Measurements from ENCODE around the gene IL1F10.

The IL1F10 gene

GRCh38 chr2:113111121-113111520 lies 43.4 kb downstream of the IL1F10 start:
- H3K4me3 ChIP-seq (replicated peaks; ENCODE audit: insufficient read depth, low read length): no peak overlapping the region
- no peak overlapping the region; the same call in 1 of the 2 replicates for H3K27ac ChIP-seq (replicated peaks)
- no peak for DNase-seq (ENCODE audit: low read depth in 1 of 2, low spot score in 1 of 2)
- H3K27me3 ChIP-seq (ENCODE audit: insufficient read depth, poor library complexity, severe bottlenecking): no peaks in the 10 kb centered on the region
- TF ChIP-seq REST (IDR thresholded peaks at IDR 0.05; ENCODE audit: insufficient replicate concordance, low read depth): no peak
- TF ChIP-seq POLR2AphosphoS5 (IDR thresholded peaks at IDR 0.05; ENCODE audit: low read depth): no peak
- TF ChIP-seq, protein P1, sequence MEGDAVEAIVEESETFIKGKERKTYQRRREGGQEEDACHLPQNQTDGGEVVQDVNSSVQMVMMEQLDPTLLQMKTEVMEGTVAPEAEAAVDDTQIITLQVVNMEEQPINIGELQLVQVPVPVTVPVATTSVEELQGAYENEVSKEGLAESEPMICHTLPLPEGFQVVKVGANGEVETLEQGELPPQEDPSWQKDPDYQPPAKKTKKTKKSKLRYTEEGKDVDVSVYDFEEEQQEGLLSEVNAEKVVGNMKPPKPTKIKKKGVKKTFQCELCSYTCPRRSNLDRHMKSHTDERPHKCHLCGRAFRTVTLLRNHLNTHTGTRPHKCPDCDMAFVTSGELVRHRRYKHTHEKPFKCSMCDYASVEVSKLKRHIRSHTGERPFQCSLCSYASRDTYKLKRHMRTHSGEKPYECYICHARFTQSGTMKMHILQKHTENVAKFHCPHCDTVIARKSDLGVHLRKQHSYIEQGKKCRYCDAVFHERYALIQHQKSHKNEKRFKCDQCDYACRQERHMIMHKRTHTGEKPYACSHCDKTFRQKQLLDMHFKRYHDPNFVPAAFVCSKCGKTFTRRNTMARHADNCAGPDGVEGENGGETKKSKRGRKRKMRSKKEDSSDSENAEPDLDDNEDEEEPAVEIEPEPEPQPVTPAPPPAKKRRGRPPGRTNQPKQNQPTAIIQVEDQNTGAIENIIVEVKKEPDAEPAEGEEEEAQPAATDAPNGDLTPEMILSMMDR (IDR thresholded peaks at IDR 0.05; ENCODE audit: insufficient read depth, low read length): no peak
- TF ChIP-seq GABPA (IDR thresholded peaks at IDR 0.05; ENCODE audit: low read depth): no peak
- no peak for TF ChIP-seq SPI1 (IDR thresholded peaks at IDR 0.05; ENCODE audit: borderline replicate concordance, low read depth)

DNA sequence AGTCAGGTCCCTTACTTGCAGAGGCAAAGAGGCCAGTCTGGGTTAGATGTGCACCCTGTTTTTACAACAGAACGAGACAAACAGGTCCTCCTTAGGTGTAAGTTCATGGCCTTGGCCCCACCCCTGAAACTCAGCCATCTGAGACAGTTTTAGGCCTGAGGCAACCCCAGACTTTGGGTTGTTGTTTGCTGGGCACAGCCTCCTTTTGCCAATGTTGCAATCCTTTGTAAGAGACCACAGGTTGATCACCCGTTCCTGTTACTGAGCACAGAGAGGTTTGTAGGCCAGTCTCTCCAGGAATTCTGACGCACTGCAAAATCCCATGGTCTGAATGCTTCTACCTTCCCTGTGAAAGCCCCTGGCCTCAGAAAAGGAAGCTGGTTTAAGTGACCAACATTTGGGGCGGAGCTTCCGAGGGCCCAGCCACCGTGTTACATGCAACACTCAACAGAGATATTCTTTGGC lies 44.1 kb downstream of the IL1F10 start:
- peak; percentile 84 to 91 for DNase-seq (ENCODE audit: low read depth in 1 of 2, low spot score in 1 of 2)
- peak overlapping the region; percentile 60 for H3K27ac ChIP-seq (replicated peaks)
- H3K27me3 ChIP-seq (ENCODE audit: insufficient read depth, poor library complexity, severe bottlenecking): no peaks in the 10 kb centered on the region
- TF ChIP-seq GABPA (IDR thresholded peaks at IDR 0.05; ENCODE audit: low read depth) (no peak), POLR2AphosphoS5 (IDR thresholded peaks at IDR 0.05; ENCODE audit: low read depth) (no peak), SPI1 (IDR thresholded peaks at IDR 0.05; ENCODE audit: borderline replicate concordance, low read depth) (no peak), REST (IDR thresholded peaks at IDR 0.05; ENCODE audit: insufficient replicate concordance, low read depth) (no peak)
- TF ChIP-seq, protein P1 (IDR thresholded peaks at IDR 0.05; ENCODE audit: insufficient read depth, low read length): no peak
- H3K4me3 ChIP-seq (replicated peaks; ENCODE audit: insufficient read depth, low read length): no peak overlapping the region

- peak overlapping the region; percentile 60 for H3K27ac ChIP-seq (replicated peaks)
- TF ChIP-seq SPI1 (IDR thresholded peaks at IDR 0.05; ENCODE audit: borderline replicate concordance, low read depth): no peak
- TF ChIP-seq POLR2AphosphoS5 (IDR thresholded peaks at IDR 0.05; ENCODE audit: low read depth): no peak
- TF ChIP-seq GABPA (IDR thresholded peaks at IDR 0.05; ENCODE audit: low read depth): no peak
- TF ChIP-seq, protein P1 (IDR thresholded peaks at IDR 0.05; ENCODE audit: insufficient read depth, low read length): no peak
- no peak for TF ChIP-seq REST (IDR thresholded peaks at IDR 0.05; ENCODE audit: insufficient replicate concordance, low read depth)
Observed at GRCh38 chr2:113112441-113112840, 44.7 kb downstream of the IL1F10 start.

More at GRCh38 chr2:113112441-113112840, 44.7 kb downstream of the IL1F10 start:
- H3K4me3 ChIP-seq (replicated peaks; ENCODE audit: insufficient read depth, low read length): no peak overlapping the region
- DNase-seq (ENCODE audit: low read depth in 1 of 2, low spot score in 1 of 2): no peak
- H3K27me3 ChIP-seq (ENCODE audit: insufficient read depth, poor library complexity, severe bottlenecking): no peaks in the 10 kb centered on the region

Measured in HL-60 (cell line).